ENCODE results near the gene SEMA4D.
A peak's percentile ranks its signal among the peaks of the same experiment; 100 is the strongest.

The SEMA4D gene

DNA sequence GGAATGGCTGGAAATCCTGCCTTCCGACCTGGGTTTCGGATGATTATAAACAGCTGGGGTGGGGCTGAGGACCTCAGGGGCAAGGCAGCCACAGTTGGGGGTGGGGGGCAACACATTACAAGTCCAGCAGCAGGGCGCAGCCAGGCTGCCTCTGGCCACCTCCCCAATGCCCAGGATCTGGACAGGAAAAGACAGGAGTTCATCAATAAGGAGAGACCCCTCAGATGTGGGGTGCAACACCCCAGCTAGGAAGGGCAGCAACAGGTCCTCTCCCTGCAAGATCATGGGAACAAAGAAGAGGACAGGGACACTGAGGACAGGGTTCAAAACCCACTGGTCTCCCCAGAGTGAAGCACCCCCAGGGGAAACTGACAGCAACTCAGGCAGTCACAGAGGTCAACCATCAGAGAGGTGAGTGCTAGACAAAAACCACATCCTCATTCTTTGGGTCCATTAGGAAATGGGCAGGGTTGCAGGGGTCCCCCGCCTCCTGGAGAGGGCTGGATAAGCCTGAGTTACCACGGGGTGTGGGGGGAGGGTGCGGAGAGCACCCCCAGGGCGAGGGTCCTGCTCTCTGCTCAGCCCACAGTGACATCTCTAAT, 33.5 kb downstream of the SEMA4D start:
- no peak for DNase-seq (ENCODE audit: low read depth)

GRCh38 chr9:89462817-89463683, 34.9 kb downstream of the SEMA4D start:
- DNase-seq (ENCODE audit: low read depth), result no peak

GRCh38 chr9:89462199-89462598, 35.7 kb downstream of the SEMA4D start:
- no peak for DNase-seq (ENCODE audit: low read depth)

DNA sequence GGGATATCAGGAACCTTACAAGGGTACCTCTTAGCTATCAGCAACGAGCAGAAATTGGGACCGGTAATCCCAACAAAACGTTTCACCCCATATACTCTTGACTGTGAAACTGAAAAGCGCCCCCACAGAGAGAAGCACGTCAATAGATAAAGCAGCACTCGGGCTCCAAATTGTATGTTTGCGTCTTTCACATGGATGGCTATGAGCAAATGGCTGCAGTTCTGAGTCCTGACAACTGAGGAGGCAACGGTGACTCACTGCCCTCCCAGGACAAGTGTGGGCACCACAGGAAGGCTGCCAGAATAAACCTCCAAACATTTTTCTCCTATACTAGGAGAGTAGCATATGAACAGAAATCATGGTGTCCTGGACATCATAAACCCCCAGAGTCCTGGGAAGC, 36.6 kb downstream of the SEMA4D start:
- peak; percentile 52 for DNase-seq (ENCODE audit: low read depth)

- DNase-seq (ENCODE audit: low read depth), result no peak
These were observed 37.4 kb downstream of the SEMA4D start for GRCh38 chr9:89460551-89460950.

DNA sequence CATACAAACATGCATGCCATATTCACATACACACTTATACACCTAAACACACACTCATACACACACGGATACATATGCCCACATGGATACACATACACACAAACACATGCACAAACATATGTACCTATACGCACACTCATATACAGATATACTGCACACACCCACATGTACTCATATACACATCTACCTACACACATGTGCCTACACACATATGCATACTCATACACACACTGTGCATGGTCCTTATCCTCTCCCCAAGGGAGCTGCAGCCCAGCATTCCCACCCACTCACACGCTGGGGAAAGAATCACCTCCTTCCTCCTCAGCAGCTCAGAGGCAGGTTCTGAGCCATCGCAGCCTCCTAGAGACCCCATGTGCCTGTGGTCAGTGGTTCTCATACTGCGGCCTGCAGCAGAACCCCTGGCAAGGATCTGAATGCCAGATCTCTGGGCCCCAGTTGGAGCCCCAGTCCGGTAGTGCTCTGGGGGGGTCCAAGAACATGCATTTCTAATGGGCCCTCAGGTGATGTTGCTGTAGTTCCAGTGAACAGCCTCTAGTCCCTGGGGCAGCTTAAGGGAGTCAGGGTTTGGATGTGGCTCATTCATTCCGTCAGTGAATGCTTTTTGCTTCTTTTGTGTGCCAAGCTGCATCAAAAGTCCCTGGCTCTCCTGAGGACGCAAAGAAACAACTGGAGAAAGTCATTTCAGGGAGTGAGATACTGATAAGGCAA, 39.0 kb downstream of the SEMA4D start:
- no peak for DNase-seq (ENCODE audit: low read depth)

DNA sequence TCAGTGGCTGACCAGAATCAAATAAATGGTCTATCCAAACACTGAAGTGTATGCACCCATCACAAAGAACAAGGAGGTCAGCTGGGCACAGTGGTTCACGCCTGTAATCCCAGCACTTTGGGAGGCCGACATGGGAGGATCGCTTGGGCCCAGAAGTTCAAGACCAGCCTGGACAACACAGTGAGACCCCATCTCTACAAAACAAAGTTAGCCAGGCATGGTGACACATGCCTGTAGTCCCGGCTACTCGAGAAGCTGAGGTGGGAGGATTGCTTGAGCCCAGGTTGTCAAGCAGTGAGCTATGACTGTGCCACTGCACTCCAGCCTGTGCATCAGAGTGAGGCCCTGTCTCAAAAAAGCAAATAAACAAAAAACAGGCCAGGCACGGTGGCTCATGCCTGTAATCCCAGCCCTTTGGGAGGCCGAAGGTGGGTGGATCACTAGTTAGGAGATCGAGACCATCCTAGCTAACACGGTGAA, 40.5 kb downstream of the SEMA4D start:
- DNase-seq (ENCODE audit: low read depth), result no peak

- DNase-seq (ENCODE audit: low read depth), result no peak
These were observed 42.5 kb downstream of the SEMA4D start for GRCh38 chr9:89455356-89455824.

GRCh38 chr9:89454498-89455355, 43.2 kb downstream of the SEMA4D start:
- no peak for DNase-seq (ENCODE audit: low read depth)

- DNase-seq (ENCODE audit: low read depth), result no peak
These were observed 44.5 kb downstream of the SEMA4D start for GRCh38 chr9:89453452-89453851.

GRCh38 chr9:89452561-89452960, 45.4 kb downstream of the SEMA4D start:
- no peak for DNase-seq (ENCODE audit: low read depth)

DNA sequence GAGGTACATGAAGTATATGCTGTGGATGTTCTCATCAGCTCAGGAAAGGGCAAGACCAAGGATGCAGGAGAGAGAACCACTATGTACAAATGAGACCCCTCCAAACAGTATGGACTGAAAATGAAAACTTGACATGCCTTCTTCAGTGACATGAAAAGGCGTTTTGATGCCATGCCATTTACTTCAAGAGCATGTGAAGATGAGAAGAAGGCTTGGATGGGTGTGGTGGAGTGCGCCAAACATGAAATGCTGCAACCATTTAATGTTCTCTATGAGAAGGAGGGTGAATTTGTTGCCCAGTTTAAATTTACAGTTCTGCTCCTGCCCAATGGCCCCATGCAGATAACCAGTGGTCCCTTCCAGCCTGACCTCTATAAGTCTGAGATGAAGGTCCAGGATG, 47.7 kb downstream of the SEMA4D start:
- no peak for DNase-seq (ENCODE audit: low read depth)

DNA sequence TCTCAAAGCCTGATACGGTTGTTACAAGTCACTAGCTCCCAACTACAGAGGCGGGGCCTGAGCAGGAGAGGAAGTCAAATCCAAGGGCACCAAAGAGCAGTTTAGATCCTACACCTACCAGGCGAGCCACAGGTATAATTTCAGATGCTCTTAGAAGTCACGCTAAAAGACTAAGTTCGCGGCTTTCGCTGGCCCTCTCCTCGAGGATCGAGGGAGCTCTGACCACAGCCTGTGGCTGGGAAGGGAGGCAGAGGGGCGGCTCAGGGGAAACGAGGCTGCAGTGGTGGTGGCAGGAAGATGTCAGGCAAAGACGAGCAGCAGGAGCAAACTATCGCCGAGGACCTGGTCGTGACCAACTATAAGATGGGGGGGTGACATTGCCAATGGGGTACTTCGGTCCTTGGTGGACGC, 48.6 kb downstream of the SEMA4D start:
- DNase-seq (ENCODE audit: low read depth), result no peak

DNA sequence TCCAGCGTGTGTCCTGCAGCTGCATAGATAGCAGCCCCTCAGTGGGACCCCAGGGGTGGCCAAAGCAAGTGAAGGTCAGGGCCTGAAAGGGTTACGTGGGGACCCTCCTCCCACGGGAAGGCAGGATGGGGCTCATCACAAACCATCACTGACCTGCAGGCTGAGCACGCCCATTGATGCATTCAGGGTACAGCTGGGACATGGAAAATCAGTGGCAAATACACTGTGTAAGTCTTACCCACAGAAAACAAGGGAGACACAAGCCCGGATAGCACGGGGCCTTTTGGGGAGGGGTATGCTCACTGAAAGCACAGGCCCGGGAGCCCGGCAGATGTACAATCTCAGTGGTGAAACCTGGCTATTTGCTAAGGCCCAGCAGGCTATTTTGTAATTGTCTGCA, 49.1 kb downstream of the SEMA4D start:
- DNase-seq (ENCODE audit: low read depth), result no peak

GRCh38 chr9:89448381-89448780, 49.5 kb downstream of the SEMA4D start:
- no peak for DNase-seq (ENCODE audit: low read depth)

- no peak for DNase-seq (ENCODE audit: low read depth)
These were observed 50.5 kb downstream of the SEMA4D start for GRCh38 chr9:89447416-89447815.

- DNase-seq (ENCODE audit: low read depth), result no peak
These were observed 51.0 kb downstream of the SEMA4D start for GRCh38 chr9:89446961-89447310.

DNA sequence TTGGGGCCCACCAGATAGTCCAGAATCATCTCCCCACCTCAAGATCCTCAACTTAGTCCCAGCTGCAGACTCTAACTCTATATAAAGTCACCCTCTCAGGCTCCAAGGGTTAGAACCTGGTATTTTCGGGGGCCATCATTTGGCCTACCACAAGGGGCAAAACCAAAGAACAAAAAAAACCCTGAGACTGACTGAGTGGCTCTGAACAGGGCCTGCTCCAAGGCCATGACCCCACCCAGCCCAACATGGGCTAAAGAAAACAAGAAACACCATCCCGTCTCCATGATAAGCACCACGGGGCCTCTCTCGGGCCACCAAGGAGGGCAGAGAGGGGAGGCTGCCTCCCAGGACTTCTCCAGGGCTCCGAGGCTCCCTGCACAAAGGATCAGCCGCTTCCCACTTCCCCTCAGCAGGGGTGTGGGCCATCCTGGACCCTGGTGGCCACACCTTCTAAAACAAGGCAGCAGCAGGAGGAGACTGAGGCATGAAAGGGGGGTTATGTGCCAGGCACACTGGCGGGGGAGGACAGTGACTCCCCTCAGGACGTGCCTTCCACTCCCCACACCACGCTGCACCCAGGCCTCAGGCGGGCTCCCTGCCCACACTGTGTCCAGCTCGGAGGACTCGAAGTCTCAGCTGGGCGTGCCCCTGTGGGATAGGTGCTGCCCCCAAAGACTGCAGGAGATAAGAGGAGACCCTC, 51.5 kb downstream of the SEMA4D start:
- no peak for DNase-seq (ENCODE audit: low read depth)

DNA sequence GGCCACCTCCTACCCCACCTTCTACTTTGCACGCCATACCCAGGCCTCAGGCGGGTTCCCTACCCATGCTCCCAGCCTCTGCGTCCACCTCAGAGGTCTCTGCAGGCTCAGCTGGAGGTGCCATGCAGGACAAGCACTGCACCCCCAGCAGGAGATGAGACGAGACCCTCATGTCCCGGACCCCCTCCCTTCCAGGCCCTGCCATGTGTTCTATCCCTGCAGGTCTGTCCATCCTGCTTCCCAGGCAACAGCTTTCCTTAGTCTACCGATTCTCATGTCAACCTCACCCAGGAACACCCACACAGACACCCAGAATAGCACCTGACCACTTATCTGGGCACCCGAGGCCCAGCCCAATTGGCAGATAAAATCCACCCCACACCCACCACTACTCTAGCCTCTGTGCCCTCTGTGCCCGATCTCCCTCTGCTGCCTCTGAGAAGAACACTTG, 52.1 kb downstream of the SEMA4D start:
- no peak for DNase-seq (ENCODE audit: low read depth)

DNA sequence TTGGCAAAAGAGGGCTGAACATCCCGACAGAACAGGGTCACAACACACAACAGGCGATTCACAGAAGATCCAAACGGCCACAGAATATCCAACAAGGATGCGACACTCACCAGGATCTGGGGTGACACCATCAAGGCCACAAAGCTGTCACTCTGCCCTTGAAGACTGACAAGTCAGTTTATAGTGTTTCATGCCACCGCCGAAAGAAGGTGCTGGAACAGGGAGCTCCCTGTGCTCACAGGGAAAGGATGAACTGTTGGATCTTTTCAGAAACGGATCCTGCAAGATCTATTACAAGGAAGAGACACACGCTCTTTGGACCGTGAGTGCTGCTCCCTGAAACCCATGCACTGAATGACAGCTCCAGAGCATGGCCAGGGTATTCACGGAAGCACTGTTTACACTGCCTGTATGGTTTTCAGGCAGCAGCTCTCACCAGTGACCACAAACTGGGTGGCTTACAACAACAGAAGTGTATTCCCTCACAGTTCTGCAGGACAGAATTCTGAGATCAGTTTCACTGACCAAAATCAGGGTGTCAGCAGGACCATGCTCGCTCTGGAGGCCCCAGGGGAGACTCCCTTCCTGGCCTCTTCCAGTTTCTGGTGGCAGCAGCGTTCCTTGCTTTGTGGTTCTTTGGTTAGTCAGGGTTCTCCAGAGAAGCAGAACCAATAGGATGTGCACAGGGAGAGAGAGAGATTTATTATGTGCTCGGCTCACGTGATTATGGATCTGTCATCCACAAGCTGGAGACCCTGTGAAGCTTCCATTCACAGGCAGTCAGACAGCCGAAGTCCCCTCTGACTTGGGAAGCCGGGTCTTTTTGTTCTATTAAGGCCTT, 52.8 kb downstream of the SEMA4D start:
- no peak for DNase-seq (ENCODE audit: low read depth)

All from amniotic epithelial cell (primary cell).